GM12872 (cell line): ENCODE measurements around the gene ANP32A.

ENCODE experiments used
- CTCF ChIP-seq: IDR thresholded peaks from 3 replicates; pipeline ENCODE4 v1.5.1; 2011; ENCODE audit warnings: low read depth, mild to moderate bottlenecking, low read length, moderate library complexity; ENCODE audit not compliant: insufficient read depth

Gene ANP32A

DNA sequence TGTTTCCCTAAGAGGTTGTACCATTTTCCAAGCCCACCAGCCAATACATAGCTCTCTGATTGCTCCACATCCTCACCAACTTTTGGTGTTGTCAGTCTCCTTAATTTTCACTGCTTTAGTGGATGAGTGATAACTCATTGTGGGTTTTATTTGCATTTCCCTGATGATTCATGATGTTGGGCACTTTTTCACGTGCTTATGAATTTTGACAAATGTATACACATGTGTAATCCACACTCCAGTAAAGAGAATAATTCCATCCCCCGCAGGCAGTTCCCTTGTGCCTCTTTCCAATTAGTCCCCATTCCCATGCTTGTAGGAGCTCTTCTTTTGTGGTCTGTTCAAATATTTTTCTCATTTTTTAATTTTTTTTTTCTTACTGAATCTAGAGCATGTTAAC, 52.4 kb downstream of the ANP32A start:
- TF ChIP-seq CTCF = no peak

DNA sequence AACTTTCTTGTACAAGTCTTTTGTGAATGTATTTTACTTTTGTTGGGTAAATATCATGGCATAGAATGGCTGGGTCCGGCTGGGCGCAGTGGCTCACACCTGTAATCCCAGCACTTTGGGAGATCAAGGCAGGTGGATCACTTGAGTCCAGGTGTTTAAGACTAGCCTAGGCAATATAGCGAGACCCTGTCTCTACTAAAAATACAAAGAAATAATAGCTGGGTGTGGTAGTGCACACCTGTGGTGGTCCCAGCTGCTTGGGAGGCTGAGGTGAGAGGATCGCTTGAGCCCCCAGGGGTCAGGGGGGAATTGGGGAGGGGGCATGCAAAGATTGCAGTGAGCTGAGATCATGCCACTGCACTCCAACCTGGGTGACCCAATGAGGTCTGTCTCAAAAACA, 52.9 kb downstream of the ANP32A start:
- TF ChIP-seq CTCF = no peak

- TF ChIP-seq CTCF = no peak
Measured at GRCh38 chr15:68765602-68766368, 54.9 kb downstream of the ANP32A start.

GRCh38 chr15:68764090-68764489, 56.6 kb downstream of the ANP32A start:
- TF ChIP-seq CTCF = no peak

GRCh38 chr15:68763063-68763462, 57.6 kb downstream of the ANP32A start:
- TF ChIP-seq CTCF = no peak

DNA sequence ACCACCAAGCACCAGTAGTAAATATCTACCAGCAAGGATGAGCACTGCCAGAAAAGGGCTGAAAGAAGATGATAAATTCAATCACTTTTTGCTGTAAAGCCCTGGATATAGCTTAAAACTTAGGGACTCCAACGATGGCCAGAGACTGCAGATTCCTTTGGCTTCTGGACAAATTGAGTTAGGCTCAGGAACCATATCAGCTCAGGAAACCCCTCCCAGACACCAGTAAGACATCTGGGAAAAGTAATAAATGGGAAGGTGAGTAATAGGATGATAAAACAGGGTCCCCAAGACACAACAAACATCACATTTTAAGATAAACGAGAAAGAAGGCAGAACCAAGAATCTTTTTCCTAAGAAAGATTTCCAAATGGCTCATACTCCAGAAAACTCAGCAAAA, 65.0 kb downstream of the ANP32A start:
- no peak for TF ChIP-seq CTCF

DNA sequence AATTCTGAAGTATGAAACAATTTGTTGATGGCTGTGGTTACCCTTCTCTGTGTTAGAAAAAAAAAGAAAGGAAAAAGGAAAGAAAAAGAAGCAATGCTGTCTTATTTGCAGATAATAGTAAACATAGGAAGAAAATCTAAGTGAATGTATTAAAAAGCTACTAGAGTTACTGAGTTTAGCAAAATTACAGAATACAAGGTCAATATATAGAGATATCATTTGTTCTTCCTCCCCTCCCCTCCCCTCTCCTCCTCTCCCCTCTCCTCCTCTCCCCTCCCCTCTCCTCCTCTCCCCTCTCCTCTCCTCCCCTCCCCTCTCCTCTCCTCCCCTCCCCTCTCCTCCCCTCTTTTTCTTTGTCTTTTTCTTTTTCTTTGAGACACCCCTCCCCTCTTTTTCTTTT, 69.1 kb downstream of the ANP32A start:
- TF ChIP-seq CTCF = no peak

GRCh38 chr15:68749793-68750192, 70.9 kb downstream of the ANP32A start:
- no peak for TF ChIP-seq CTCF
